ENCODE measurements around the gene EIF2S2. TPM values are rescaled to one million over a fixed set of nuclear protein-coding genes. Genes with fewer than 3 reads are reported as not detected.

Gene EIF2S2
- total and polyA plus RNA-seq, 12 donors = 22.2 to 67.7 (median 41.1) TPM

DNA sequence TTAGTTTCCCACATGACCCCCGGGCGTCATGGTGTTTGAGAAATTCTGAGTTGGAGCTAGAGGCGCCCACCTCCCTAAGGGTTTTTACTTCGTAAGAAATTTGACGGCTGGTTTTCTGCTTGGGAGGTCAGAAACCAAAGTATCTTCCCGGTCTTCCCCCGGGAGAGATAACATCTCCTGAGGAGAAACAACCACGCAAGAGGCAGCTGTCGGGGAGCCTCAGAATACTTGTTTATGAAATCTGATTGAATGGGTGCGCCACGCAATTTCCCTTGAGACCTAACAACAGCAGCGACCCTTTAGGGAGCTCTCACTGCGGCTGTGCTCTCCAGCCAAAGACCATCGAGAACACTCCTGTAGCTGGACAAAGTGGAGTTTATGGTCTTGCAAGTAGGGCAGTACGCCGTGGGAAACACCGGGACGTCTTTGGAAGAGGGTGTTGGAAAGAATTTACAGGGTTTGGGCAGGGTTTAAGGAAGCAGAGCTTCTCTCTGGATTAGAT lies 608 bp upstream of the EIF2S2 start:
- Histone ChIP-seq H3K9me3 (no peaks in the 10 kb centered on the region), H3K4me1 (peaks cover 4 to 44% (median 35%) of the 10 kb centered on the region in 9 donors), H3K27me3 (no peaks in the 10 kb centered on the region), H3K36me3 (peaks cover 0 to 22% (median 0%) of the 10 kb centered on the region in 9 donors), H3K4me3 (peak overlapping the region in 9 of 10 donors; percentile 69 to 95 (median 80)), H3K27ac (peak overlapping the region; percentile 53 to 98 (median 94))
- DNase-seq = peak in 1 of 2 donors; percentile 18
- intact Hi-C loops (cut with DNase I) = loop anchor here in 1 of 10 donors (5.0 kb wide), 1 partner anchor 120 kb away; the partner anchor contains the start of gene RALY
- 0 to 1% methylated on average over 18 of the region's 18 CpGs for WGBS, 2 donors
- TF ChIP-seq CTCF (IDR thresholded peaks at IDR 0.05) = no peak
- peak in 4 of 8 donors; percentile 4 to 27 (median 14) for ATAC-seq

DNA sequence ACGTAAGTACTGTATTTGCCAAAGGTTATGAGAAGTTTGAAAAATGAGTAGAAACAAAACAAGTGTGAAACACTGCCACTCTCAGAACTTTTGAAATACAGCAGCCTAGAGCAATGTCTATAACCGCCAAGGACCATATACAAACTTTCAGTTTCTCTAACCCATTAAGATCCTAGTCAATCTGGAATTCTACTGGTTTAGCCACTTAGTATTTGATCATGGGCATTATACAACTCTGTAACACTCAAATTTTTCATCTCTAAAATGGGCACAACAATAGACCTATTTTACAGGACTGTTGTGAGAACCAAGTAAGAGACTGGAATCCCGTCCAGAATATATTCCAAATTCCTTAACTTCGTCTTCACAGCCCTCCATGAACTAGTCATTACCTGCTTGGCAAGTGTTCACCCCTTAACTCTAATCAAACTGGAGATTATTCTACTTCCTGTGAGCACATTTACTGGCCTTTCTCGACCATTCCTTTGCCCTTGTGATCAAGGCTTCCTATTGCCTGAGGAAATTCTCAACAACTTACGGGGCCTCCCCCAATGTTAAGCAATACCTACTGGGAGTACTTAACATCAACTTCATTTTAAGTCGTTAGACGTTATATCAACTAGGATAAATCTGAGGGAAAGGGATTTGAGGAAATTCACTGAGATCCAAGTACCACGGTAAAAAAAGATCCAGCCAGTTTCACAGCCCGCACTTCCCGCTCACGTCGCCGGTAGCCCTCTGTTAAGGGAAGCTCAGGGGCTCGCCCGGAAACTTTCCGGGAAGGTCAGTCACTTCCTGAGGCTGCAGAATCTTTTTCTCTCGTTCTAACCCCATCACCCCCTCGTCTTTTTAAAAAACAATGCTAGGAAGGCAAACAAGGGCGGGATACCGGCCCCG lies 1.1 kb downstream of the EIF2S2 start:
- Histone ChIP-seq H3K9me3 (no peaks in the 10 kb centered on the region), H3K4me3 (peak overlapping the region; percentile 65 to 95 (median 80)), H3K4me1 (peaks cover 4 to 58% (median 43%) of the 10 kb centered on the region in 9 donors), H3K27ac (peak overlapping the region; percentile 77 to 98 (median 94)), H3K36me3 (peaks cover 0 to 28% (median 0%) of the 10 kb centered on the region in 9 donors), H3K27me3 (no peaks in the 10 kb centered on the region)
- peak in 1 of 9 donors; percentile 6 for TF ChIP-seq CTCF (IDR thresholded peaks at IDR 0.05)
- WGBS, 2 donors = 7 to 8% methylated on average over 22 of the region's 22 CpGs
- DNase-seq = peak in 1 of 2 donors; percentile 26
- intact Hi-C loops (cut with DNase I) = loop anchor here in 2 of 10 donors (2.0 to 5.0 kb wide), 2 partner anchors 22 to 119 kb away; partner anchors contain the start of gene RALY (in 1 of the 2)
- peak in 2 of 8 donors; percentile 3 to 5 for ATAC-seq

GRCh38 chr20:34110025-34110744 lies 1.9 kb downstream of the EIF2S2 start:
- H3K27me3 ChIP-seq = no peaks in the 10 kb centered on the region
- intact Hi-C loops (cut with DNase I) = loop anchor here in 2 of 10 donors (2.0 to 5.0 kb wide), 2 partner anchors 21 to 118 kb away; partner anchors contain the start of gene RALY (in 1 of the 2)
- DNase-seq (no peak), ATAC-seq (no peak)
- peak overlapping the region in 6 of 10 donors; percentile 94 to 98 (median 97) for H3K27ac ChIP-seq
- peaks cover 0 to 36% (median 2%) of the 10 kb centered on the region in 9 donors for H3K36me3 ChIP-seq
- no peaks in the 10 kb centered on the region for H3K9me3 ChIP-seq
- TF ChIP-seq CTCF (IDR thresholded peaks at IDR 0.05) = no peak
- peak overlapping the region in 8 of 10 donors; percentile 71 to 95 (median 86) for H3K4me3 ChIP-seq
- 79 to 82% methylated on average over 10 of the region's 10 CpGs for WGBS, 2 donors
- peaks cover 4 to 65% (median 43%) of the 10 kb centered on the region in 9 donors for H3K4me1 ChIP-seq

- intact Hi-C loops (cut with DNase I) = no loop called here
- H3K27ac ChIP-seq = no peak overlapping the region
- H3K4me1 ChIP-seq = peaks cover 4 to 69% (median 43%) of the 10 kb centered on the region in 9 donors
- no peaks in the 10 kb centered on the region for H3K9me3 ChIP-seq
- 91% methylated on average over 6 of the region's 6 CpGs for WGBS, 2 donors
- peaks cover 0 to 44% (median 9%) of the 10 kb centered on the region in 9 donors for H3K36me3 ChIP-seq
- ATAC-seq (no peak), DNase-seq (no peak)
- H3K27me3 ChIP-seq = no peaks in the 10 kb centered on the region
- TF ChIP-seq CTCF (IDR thresholded peaks at IDR 0.05) = no peak
- H3K4me3 ChIP-seq = no peak overlapping the region
These were observed 2.6 kb downstream of the EIF2S2 start for GRCh38 chr20:34109442-34109841.
